ENCODE data around the gene RASA1. TPM values are rescaled to one million over a fixed set of nuclear protein-coding genes. Genes with fewer than 3 reads are reported as not detected.

RASA1 gene
- total RNA-seq, 2 donors from 2014 or later = 50.9 to 63.0 TPM

DNA sequence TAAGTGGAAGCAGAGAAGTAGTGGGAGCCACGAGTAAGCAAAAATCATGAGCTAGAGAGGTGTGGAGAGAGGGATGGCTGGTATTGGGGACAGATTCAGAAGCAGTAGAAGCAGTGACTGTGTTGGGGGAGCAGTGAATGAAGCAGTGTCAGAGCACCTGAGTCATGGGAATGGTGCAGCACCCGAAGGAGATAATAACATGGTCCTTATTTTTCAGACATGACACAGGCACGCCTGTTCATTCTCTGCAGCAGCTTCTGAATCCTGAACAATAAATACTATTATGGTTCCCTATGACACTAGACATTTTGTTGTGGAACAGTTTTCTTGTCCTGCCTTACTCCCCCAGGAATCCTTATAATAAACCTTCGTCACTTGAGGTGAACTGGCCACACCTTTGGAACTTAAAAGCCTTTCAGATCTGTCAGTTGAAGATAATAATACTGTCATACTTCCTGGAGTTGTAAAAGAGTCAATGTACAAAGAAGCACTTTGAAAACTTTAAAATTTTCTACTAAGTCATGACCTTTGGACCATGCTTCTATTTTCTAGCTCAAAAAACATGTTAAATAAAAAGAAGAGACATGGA lies 7.0 kb upstream of the RASA1 start:
- no peak overlapping the region for H3K9ac ChIP-seq (ENCODE audit: extremely low read depth, low read length, poor library complexity, severe bottlenecking)
- H3K4me1 Mint-ChIP-seq = peaks cover 13% of the 10 kb centered on the region
- no peak overlapping the region for H3K27ac Mint-ChIP-seq
- H3K4me3 Mint-ChIP-seq = no peak overlapping the region
- H3K9me3 ChIP-seq (ENCODE audit: control insufficient read depth, low read length) = no peaks in the 10 kb centered on the region
- no peak for TF ChIP-seq CTCF (conservative IDR thresholded peaks at IDR 0.05)
- H3K27me3 ChIP-seq (ENCODE audit: control insufficient read depth, insufficient read depth, low read length, poor library complexity, severe bottlenecking) = no peaks in the 10 kb centered on the region
- DNase-seq = no peak
- H3K36me3 Mint-ChIP-seq (ENCODE audit: low read depth) = no peaks in the 10 kb centered on the region
- H3K4me1 ChIP-seq (ENCODE audit: control insufficient read depth, insufficient read depth, low read length) = peaks cover 3% of the 10 kb centered on the region
- WGBS, 2 experiments (ENCODE audit: insufficient coverage in 1 of 2, insufficient read length in 1 of 2) = 88 to 89% methylated on average over 2 to 4 of the region's 4 CpGs
- H3K36me3 ChIP-seq (ENCODE audit: control insufficient read depth, insufficient read depth, low read length) = no peaks in the 10 kb centered on the region
- H3K9me3 Mint-ChIP-seq = no peaks in the 10 kb centered on the region
- H3K27me3 Mint-ChIP-seq (ENCODE audit: insufficient read depth) = peaks cover 3% of the 10 kb centered on the region
- H3K27ac ChIP-seq (ENCODE audit: low read depth, low read length) = no peak overlapping the region
- no peak overlapping the region for H3K4me3 ChIP-seq (ENCODE audit: low read length)

DNA sequence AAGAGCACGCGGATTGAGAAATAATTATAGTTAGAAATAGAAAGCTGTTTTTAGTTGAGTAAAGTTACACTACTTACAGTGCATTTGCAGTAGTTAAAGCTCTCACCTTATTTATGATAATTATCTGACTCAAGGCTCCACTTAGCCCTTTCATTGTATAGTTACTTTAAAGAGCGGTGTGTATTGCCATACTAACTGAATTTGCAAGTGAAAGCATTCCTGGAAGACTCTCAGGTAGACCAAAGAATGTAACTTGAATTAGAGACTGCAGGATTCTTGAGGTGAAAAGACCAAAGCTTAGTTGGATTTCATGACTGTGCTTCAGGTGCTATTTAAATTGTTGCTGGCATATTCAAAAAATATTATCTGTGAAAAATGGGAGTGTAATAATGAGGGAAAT lies 4.2 kb upstream of the RASA1 start:
- DNase-seq = no peak
- no peaks in the 10 kb centered on the region for H3K36me3 Mint-ChIP-seq (ENCODE audit: low read depth)
- no peaks in the 10 kb centered on the region for H3K9me3 Mint-ChIP-seq

GRCh38 chr5:87266914-87267573 lies 639 bp upstream of the RASA1 start:
- H3K4me3 Mint-ChIP-seq = peak overlapping the region; percentile 98
- no peaks in the 10 kb centered on the region for H3K27me3 ChIP-seq (ENCODE audit: control insufficient read depth, insufficient read depth, low read length, poor library complexity, severe bottlenecking)
- H3K36me3 ChIP-seq (ENCODE audit: control insufficient read depth, insufficient read depth, low read length) = peaks cover 8% of the 10 kb centered on the region
- peak overlapping the region; percentile 100 for H3K4me3 ChIP-seq (ENCODE audit: low read length)
- H3K9me3 ChIP-seq (ENCODE audit: control insufficient read depth, low read length) = no peaks in the 10 kb centered on the region
- peaks cover 37% of the 10 kb centered on the region for H3K4me1 Mint-ChIP-seq
- H3K4me1 ChIP-seq (ENCODE audit: control insufficient read depth, insufficient read depth, low read length) = peaks cover 11% of the 10 kb centered on the region
- 13% methylated on average over 13 of the region's 14 CpGs; no CpG with 5 or more reads in 1 of the 2 experiments for WGBS, 2 experiments (ENCODE audit: insufficient coverage in 1 of 2, insufficient read length in 1 of 2)
- peak overlapping the region; percentile 90 for H3K27ac ChIP-seq (ENCODE audit: low read depth, low read length)
- peaks cover 11% of the 10 kb centered on the region for H3K36me3 Mint-ChIP-seq (ENCODE audit: low read depth)
- H3K9me3 Mint-ChIP-seq = no peaks in the 10 kb centered on the region
- DNase-seq = no peak
- H3K9ac ChIP-seq (ENCODE audit: extremely low read depth, low read length, poor library complexity, severe bottlenecking) = peak overlapping the region; percentile 78
- H3K27me3 Mint-ChIP-seq (ENCODE audit: insufficient read depth) = peaks cover 3% of the 10 kb centered on the region
- peak overlapping the region; percentile 96 for H3K27ac Mint-ChIP-seq
- no peak for TF ChIP-seq CTCF (conservative IDR thresholded peaks at IDR 0.05)

More for the DNA sequence above, 4.2 kb upstream of the RASA1 start:
- peaks cover 11% of the 10 kb centered on the region for H3K4me1 ChIP-seq (ENCODE audit: control insufficient read depth, insufficient read depth, low read length)
- H3K9ac ChIP-seq (ENCODE audit: extremely low read depth, low read length, poor library complexity, severe bottlenecking) = no peak overlapping the region
- H3K27me3 ChIP-seq (ENCODE audit: control insufficient read depth, insufficient read depth, low read length, poor library complexity, severe bottlenecking) = no peaks in the 10 kb centered on the region
- Mint-ChIP-seq H3K27ac (no peak overlapping the region), H3K4me3 (no peak overlapping the region), H3K4me1 (peaks cover 29% of the 10 kb centered on the region), H3K27me3 (ENCODE audit: insufficient read depth) (peaks cover 3% of the 10 kb centered on the region)
- H3K9me3 ChIP-seq (ENCODE audit: control insufficient read depth, low read length) = no peaks in the 10 kb centered on the region
- no peak overlapping the region for H3K4me3 ChIP-seq (ENCODE audit: low read length)
- no peaks in the 10 kb centered on the region for H3K36me3 ChIP-seq (ENCODE audit: control insufficient read depth, insufficient read depth, low read length)
- no peak for TF ChIP-seq CTCF (conservative IDR thresholded peaks at IDR 0.05)
- 48 to 53% methylated on average over 3 of the region's 3 CpGs for WGBS, 2 experiments (ENCODE audit: insufficient coverage in 1 of 2, insufficient read length in 1 of 2)
- H3K27ac ChIP-seq (ENCODE audit: low read depth, low read length) = no peak overlapping the region
